ENCODE data around the gene DRAXIN. TPM values are rescaled to one million over a fixed set of nuclear protein-coding genes. Genes with fewer than 3 reads are reported as not detected.

The DRAXIN gene
- total RNA-seq, 1 experiment from 2014 or later: 5.5 TPM

- TF ChIP-seq CTCF (conservative IDR thresholded peaks at IDR 0.05; ENCODE audit: low read depth, low read length): no peak
- no peak for TF ChIP-seq EZH2 (IDR thresholded peaks at IDR 0.05; ENCODE audit: borderline replicate concordance, low read depth, low read length, poor library complexity, severe bottlenecking)
- intact Hi-C loops (cut with micrococcal nuclease; ENCODE audit: unreplicated experiment): no loop called here
- no TSS peak for BruUV-seq (replicated peaks)
- Histone ChIP-seq H3K36me3 (ENCODE audit: insufficient read depth, low read length, poor library complexity, severe bottlenecking) (no peaks in the 10 kb centered on the region), H3K9me3 (ENCODE audit: low read depth, low read length, poor library complexity, severe bottlenecking) (no peaks in the 10 kb centered on the region), H3K27ac (ENCODE audit: low read depth, low read length, poor library complexity, severe bottlenecking) (no peak overlapping the region), H3K4me1 (ENCODE audit: insufficient read depth, low read length, poor library complexity, severe bottlenecking) (no peaks in the 10 kb centered on the region), H3K4me3 (ENCODE audit: low read depth, low read length, poor library complexity, severe bottlenecking) (no peak overlapping the region), H3K27me3 (replicated peaks; ENCODE audit: insufficient read depth, low read depth, low read length, poor library complexity) (no peaks in the 10 kb centered on the region)
- CTCF ChIA-PET: no interaction called here
- no peak for DNase-seq (ENCODE audit: low spot score)
- POLR2A ChIA-PET (ENCODE audit: low non-redundant PET): no interaction called here
Observed at GRCh38 chr1:11767922-11768704, 76.6 kb downstream of the DRAXIN start.

GRCh38 chr1:11768821-11769220, 77.3 kb downstream of the DRAXIN start:
- intact Hi-C loops (cut with micrococcal nuclease; ENCODE audit: unreplicated experiment): no loop called here
- CTCF ChIA-PET: no interaction called here
- no peak for TF ChIP-seq CTCF (conservative IDR thresholded peaks at IDR 0.05; ENCODE audit: low read depth, low read length)
- no peak for TF ChIP-seq EZH2 (IDR thresholded peaks at IDR 0.05; ENCODE audit: borderline replicate concordance, low read depth, low read length, poor library complexity, severe bottlenecking)

GRCh38 chr1:11769274-11769673, 77.8 kb downstream of the DRAXIN start:
- ChIA-PET CTCF (no interaction called here), POLR2A (ENCODE audit: low non-redundant PET) (no interaction called here)
- BruUV-seq (replicated peaks): no TSS peak
- no peaks in the 10 kb centered on the region for H3K4me1 ChIP-seq (ENCODE audit: insufficient read depth, low read length, poor library complexity, severe bottlenecking)
- H3K36me3 ChIP-seq (ENCODE audit: insufficient read depth, low read length, poor library complexity, severe bottlenecking): no peaks in the 10 kb centered on the region
- H3K27me3 ChIP-seq (replicated peaks; ENCODE audit: insufficient read depth, low read depth, low read length, poor library complexity): no peaks in the 10 kb centered on the region
- H3K9me3 ChIP-seq (ENCODE audit: low read depth, low read length, poor library complexity, severe bottlenecking): no peaks in the 10 kb centered on the region
- H3K4me3 ChIP-seq (ENCODE audit: low read depth, low read length, poor library complexity, severe bottlenecking): no peak overlapping the region
- DNase-seq (ENCODE audit: low spot score): no peak
- TF ChIP-seq EZH2 (IDR thresholded peaks at IDR 0.05; ENCODE audit: borderline replicate concordance, low read depth, low read length, poor library complexity, severe bottlenecking): no peak
- TF ChIP-seq CTCF (conservative IDR thresholded peaks at IDR 0.05; ENCODE audit: low read depth, low read length): no peak
- intact Hi-C loops (cut with micrococcal nuclease; ENCODE audit: unreplicated experiment): no loop called here
- H3K27ac ChIP-seq (ENCODE audit: low read depth, low read length, poor library complexity, severe bottlenecking): no peak overlapping the region

More at GRCh38 chr1:11768821-11769220, 77.3 kb downstream of the DRAXIN start:
- Histone ChIP-seq H3K4me1 (ENCODE audit: insufficient read depth, low read length, poor library complexity, severe bottlenecking) (no peaks in the 10 kb centered on the region), H3K4me3 (ENCODE audit: low read depth, low read length, poor library complexity, severe bottlenecking) (no peak overlapping the region), H3K9me3 (ENCODE audit: low read depth, low read length, poor library complexity, severe bottlenecking) (no peaks in the 10 kb centered on the region), H3K36me3 (ENCODE audit: insufficient read depth, low read length, poor library complexity, severe bottlenecking) (no peaks in the 10 kb centered on the region), H3K27me3 (replicated peaks; ENCODE audit: insufficient read depth, low read depth, low read length, poor library complexity) (no peaks in the 10 kb centered on the region), H3K27ac (ENCODE audit: low read depth, low read length, poor library complexity, severe bottlenecking) (no peak overlapping the region)
- no TSS peak for BruUV-seq (replicated peaks)
- DNase-seq (ENCODE audit: low spot score): peak; percentile 27
- POLR2A ChIA-PET (ENCODE audit: low non-redundant PET): no interaction called here
